Panc1 (cell line): ENCODE results near the gene LAMA1. TPM values are rescaled to one million over a fixed set of nuclear protein-coding genes. Genes with fewer than 3 reads are reported as not detected.

Experiments
- ATAC-seq: fragments of 200-7000 bp; cut with Tn5 transposase; 2 replicates; pipeline ENCODE4 v1.9.1; 2020; ENCODE audit warnings: mild to moderate bottlenecking, moderate library complexity
- BruUV-seq: library from RNA; stranded (reverse); fragments of 400-500 nt; replicated peaks from 2 replicates; lab custom pipeline; 2021; lab: Mats Ljungman, UMichigan
- CTCF ChIA-PET: fragments of 300-600 bp; sonication (Branson Sonifier 250); formaldehyde crosslinking; loops from one replicate; lab custom pipeline; 2022; ENCODE audit warnings: antibody characterized with exemption; lab: Charles Lee
- POLR2A ChIA-PET: fragments of 300-600 bp; sonication (Branson Sonifier 250); formaldehyde crosslinking; loops from one replicate; lab custom pipeline; 2022; ENCODE audit warnings: antibody characterized with exemption; lab: Charles Lee
- DNase-seq: peaks from one replicate; pipeline ENCODE4 v3.0.0-alpha.2; 2010; ENCODE audit warnings: low read depth, low spot score
- H3K27ac ChIP-seq: 2 replicates; pipeline ENCODE4 v1.5.1; 2011; ENCODE audit warnings: mild to moderate bottlenecking, low read length, inconsistent platforms
- H3K27me3 ChIP-seq: fragments of 200-500 bp; sonication (Bioruptor generic); 2 replicates; pipeline ENCODE4 v1.6.0; 2014; ENCODE audit warnings: low read length, inconsistent platforms; ENCODE audit not compliant: control insufficient read depth, insufficient read depth
- H3K36me3 ChIP-seq: fragments of 200-500 bp; sonication (Bioruptor generic); 2 replicates; pipeline ENCODE4 v1.5.1; 2014; ENCODE audit warnings: inconsistent platforms, mild to moderate bottlenecking, low read length, moderate library complexity; ENCODE audit not compliant: control insufficient read depth, insufficient read depth
- H3K4me1 ChIP-seq: 2 replicates; pipeline ENCODE4 v1.5.1; 2011; ENCODE audit warnings: inconsistent platforms, mild to moderate bottlenecking, low read length, moderate library complexity; ENCODE audit not compliant: control insufficient read depth, insufficient read depth
- H3K4me3 ChIP-seq, 2 experiments: 2 replicates each; pipeline ENCODE4 v1.5.1; 2011 to 2012; ENCODE audit warnings: low read depth in 2 of 2, low read length in 2 of 2, mild to moderate bottlenecking in 2 of 2, inconsistent platforms in 1 of 2, moderate library complexity in 1 of 2
- H3K9me3 ChIP-seq: fragments of 200-500 bp; sonication (Bioruptor generic); 2 replicates; pipeline ENCODE4 v1.5.1; 2014; ENCODE audit warnings: low read depth, mild to moderate bottlenecking, inconsistent platforms, low read length, moderate library complexity; ENCODE audit not compliant: control insufficient read depth, insufficient read depth
- POLR2AphosphoS5 ChIP-seq: IDR thresholded peaks from 2 replicates; pipeline ENCODE4 v1.6.1; 2012; ENCODE audit warnings: mild to moderate bottlenecking, low read depth, low read length, moderate library complexity
- SIN3A ChIP-seq: IDR thresholded peaks from 2 replicates; pipeline ENCODE4 v1.6.1; 2012; ENCODE audit warnings: low read depth, mild to moderate bottlenecking, low read length, moderate library complexity, borderline replicate concordance; ENCODE audit not compliant: insufficient read depth
- TCF7L2 ChIP-seq: IDR thresholded peaks from 2 replicates; pipeline ENCODE4 v1.6.1; 2011; ENCODE audit warnings: mild to moderate bottlenecking, low read depth, low read length, inconsistent platforms
- in situ Hi-C: cut with HindIII; loops from 2 replicates; pipeline ENCODE4 v1.10.0; 2016; ENCODE audit warnings: low sequenced_read_pairs, low pct_unique_long_range_greater_than_20kb
- intact Hi-C: fragments of 100-400 bp; cut with micrococcal nuclease; formaldehyde crosslinking; loops from one replicate; pipeline ENCODE4 v1.10.0; 2022; ENCODE audit not compliant: unreplicated experiment
- total RNA-seq: library from RNA; stranded (reverse); gene quantifications from one replicate; pipeline ENCODE4 v1.2.1, GENCODE V29; 2021; ENCODE audit not compliant: unreplicated experiment
- TF ChIP-seq, protein P1 (sequence below), 2 experiments: IDR thresholded peaks; 2 replicates each; pipeline ENCODE4 v1.6.1; 2011 to 2012; ENCODE audit warnings: low read depth in 2 of 2, control low read depth in 1 of 2, low read length in 1 of 2, mild to moderate bottlenecking in 1 of 2, moderate library complexity in 1 of 2; ENCODE audit not compliant: insufficient read depth in 1 of 2
- TF ChIP-seq, protein P2 (sequence below): fragments of 450-650 bp; IDR thresholded peaks from 2 replicates; pipeline ENCODE4 v1.5.1; 2017; ENCODE audit warnings: mild to moderate bottlenecking

LAMA1 gene
- total RNA-seq, 1 experiment from 2014 or later, result 0.03 TPM

DNA sequence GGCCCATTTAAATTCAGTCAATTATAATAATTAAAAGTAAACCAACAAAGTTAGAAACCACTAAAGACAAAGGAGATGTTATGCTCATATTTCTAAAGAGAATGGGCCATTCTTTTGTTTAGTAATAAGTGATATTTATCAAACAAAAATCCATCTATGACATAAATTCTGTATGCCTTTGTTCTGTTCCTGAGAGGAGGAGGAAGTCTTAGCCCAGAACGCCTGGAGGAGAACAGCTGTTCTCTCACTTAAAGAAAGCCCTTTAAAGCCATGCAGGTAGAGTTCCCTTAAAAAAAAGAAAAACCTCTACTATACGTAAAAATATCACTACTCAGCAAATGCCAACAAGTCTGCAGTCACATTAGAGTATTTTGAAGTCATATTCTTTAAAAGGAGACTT, 15.5 kb downstream of the LAMA1 start:
- TF ChIP-seq, protein P1, sequence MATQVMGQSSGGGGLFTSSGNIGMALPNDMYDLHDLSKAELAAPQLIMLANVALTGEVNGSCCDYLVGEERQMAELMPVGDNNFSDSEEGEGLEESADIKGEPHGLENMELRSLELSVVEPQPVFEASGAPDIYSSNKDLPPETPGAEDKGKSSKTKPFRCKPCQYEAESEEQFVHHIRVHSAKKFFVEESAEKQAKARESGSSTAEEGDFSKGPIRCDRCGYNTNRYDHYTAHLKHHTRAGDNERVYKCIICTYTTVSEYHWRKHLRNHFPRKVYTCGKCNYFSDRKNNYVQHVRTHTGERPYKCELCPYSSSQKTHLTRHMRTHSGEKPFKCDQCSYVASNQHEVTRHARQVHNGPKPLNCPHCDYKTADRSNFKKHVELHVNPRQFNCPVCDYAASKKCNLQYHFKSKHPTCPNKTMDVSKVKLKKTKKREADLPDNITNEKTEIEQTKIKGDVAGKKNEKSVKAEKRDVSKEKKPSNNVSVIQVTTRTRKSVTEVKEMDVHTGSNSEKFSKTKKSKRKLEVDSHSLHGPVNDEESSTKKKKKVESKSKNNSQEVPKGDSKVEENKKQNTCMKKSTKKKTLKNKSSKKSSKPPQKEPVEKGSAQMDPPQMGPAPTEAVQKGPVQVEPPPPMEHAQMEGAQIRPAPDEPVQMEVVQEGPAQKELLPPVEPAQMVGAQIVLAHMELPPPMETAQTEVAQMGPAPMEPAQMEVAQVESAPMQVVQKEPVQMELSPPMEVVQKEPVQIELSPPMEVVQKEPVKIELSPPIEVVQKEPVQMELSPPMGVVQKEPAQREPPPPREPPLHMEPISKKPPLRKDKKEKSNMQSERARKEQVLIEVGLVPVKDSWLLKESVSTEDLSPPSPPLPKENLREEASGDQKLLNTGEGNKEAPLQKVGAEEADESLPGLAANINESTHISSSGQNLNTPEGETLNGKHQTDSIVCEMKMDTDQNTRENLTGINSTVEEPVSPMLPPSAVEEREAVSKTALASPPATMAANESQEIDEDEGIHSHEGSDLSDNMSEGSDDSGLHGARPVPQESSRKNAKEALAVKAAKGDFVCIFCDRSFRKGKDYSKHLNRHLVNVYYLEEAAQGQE (IDR thresholded peaks at IDR 0.05; ENCODE audit: insufficient read depth in 1 of 2, low read depth in 2 of 2, low read length in 1 of 2), result no peak
- TF ChIP-seq, protein P2, sequence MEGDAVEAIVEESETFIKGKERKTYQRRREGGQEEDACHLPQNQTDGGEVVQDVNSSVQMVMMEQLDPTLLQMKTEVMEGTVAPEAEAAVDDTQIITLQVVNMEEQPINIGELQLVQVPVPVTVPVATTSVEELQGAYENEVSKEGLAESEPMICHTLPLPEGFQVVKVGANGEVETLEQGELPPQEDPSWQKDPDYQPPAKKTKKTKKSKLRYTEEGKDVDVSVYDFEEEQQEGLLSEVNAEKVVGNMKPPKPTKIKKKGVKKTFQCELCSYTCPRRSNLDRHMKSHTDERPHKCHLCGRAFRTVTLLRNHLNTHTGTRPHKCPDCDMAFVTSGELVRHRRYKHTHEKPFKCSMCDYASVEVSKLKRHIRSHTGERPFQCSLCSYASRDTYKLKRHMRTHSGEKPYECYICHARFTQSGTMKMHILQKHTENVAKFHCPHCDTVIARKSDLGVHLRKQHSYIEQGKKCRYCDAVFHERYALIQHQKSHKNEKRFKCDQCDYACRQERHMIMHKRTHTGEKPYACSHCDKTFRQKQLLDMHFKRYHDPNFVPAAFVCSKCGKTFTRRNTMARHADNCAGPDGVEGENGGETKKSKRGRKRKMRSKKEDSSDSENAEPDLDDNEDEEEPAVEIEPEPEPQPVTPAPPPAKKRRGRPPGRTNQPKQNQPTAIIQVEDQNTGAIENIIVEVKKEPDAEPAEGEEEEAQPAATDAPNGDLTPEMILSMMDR, result no peak
- TF ChIP-seq SIN3A, result no peak
- TF ChIP-seq TCF7L2, result no peak
- TF ChIP-seq POLR2AphosphoS5, result no peak
- no peak for ATAC-seq
- no peaks in the 10 kb centered on the region; the same call in 1 of the 2 replicates for H3K27me3 ChIP-seq
- ChIA-PET POLR2A (no interaction called here), CTCF (no interaction called here)
- H3K4me3 ChIP-seq, result no peak overlapping the region
- DNase-seq, result no peak
- no peaks in the 10 kb centered on the region for H3K4me1 ChIP-seq
- in situ Hi-C loops (no loop called here), intact Hi-C loops (no loop called here)
- no TSS peak for BruUV-seq
- no peak overlapping the region for H3K27ac ChIP-seq
- H3K36me3 ChIP-seq, result no peaks in the 10 kb centered on the region
- H3K9me3 ChIP-seq, result no peaks in the 10 kb centered on the region

DNA sequence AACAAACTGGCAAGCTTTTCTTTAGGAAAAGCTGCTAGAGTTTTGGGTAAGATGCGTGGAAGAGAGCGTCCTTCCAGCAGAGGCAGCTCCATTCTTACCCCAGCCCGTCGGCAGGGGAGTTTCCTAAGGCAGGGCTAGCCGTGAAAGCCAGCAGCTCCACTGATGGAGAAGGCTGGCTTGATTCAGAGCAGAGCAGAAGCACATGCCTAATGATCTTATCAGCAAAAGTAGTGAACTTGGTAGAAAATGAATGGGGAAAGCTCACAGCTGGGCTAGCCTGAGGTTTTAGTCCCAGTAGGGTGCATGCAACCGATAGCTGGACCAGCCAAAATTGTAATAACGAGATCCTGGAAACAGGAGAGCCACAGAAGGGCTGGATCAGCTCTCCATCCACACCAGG, 20.8 kb downstream of the LAMA1 start:
- no peaks in the 10 kb centered on the region; the same call in 1 of the 2 replicates for H3K27me3 ChIP-seq
- intact Hi-C loops (no loop called here), in situ Hi-C loops (no loop called here)
- CTCF ChIA-PET, result no interaction called here
- no peak for ATAC-seq
- POLR2A ChIA-PET, result no interaction called here
- H3K9me3 ChIP-seq, result no peaks in the 10 kb centered on the region
- H3K4me1 ChIP-seq, result no peaks in the 10 kb centered on the region
- no peak overlapping the region for H3K4me3 ChIP-seq
- TF ChIP-seq, protein P2, result no peak
- TF ChIP-seq SIN3A (no peak), TCF7L2 (no peak), POLR2AphosphoS5 (no peak)
- TF ChIP-seq, protein P1 (IDR thresholded peaks at IDR 0.05; ENCODE audit: insufficient read depth in 1 of 2, low read depth in 2 of 2, low read length in 1 of 2), result no peak
- DNase-seq, result no peak
- no TSS peak for BruUV-seq
- no peak overlapping the region for H3K27ac ChIP-seq
- H3K36me3 ChIP-seq, result no peaks in the 10 kb centered on the region
